HG03457 (cell line): ENCODE data around the gene TMPRSS12.
"Not testable (repeated sequence)": the region's sequence is repeated elsewhere in the genome, so short reads cannot be mapped to it uniquely, and the experiment has no call there.

Experiments used
- ATAC-seq: cut with Tn5 transposase; IDR thresholded peaks from one replicate; pipeline ENCODE4 v1.9.1; 2021; ENCODE audit warnings: moderate number of reproducible peaks; ENCODE audit not compliant: unreplicated experiment

Gene TMPRSS12

DNA sequence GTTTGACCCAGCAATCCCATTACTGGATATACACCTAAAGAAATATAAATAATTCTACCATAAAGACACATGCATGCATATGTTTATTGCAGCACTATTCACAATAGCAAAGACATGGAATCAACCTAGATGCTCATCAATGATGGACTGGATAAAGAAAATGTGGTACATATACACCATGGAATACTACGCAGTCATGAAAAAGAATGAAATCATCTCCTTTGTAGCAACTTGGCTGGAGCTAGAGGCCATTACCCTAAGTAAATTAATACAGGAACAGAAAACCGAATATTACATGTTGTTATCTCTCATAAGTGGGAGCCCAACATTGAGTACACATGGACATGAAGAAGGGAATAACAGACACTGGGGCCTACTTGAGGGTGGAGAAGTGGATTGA is 13.0 kb downstream of the TMPRSS12 start:
- ATAC-seq: not testable (repeated sequence)

GRCh38 chr12:50859621-50860310 is 17.0 kb downstream of the TMPRSS12 start:
- no peak for ATAC-seq

DNA sequence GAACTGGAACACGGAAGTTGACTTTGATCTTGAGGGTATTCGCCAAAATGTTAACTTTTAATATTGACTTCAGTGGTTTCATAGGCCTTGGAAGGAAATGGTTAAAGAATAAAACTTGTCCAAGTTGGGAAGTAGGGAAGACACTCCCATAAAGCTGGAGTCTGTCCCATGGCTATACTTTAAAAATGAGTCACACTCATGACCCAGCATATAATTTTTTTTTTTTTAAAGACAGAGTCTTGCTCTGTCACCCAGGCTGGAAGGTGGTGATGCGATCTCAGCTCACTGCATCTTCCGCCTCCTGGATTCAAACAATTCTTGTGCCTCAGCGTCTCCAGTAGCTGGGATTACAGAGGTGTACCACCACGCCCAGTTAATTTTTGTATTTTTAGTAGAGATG is 19.6 kb downstream of the TMPRSS12 start:
- no peak for ATAC-seq

DNA sequence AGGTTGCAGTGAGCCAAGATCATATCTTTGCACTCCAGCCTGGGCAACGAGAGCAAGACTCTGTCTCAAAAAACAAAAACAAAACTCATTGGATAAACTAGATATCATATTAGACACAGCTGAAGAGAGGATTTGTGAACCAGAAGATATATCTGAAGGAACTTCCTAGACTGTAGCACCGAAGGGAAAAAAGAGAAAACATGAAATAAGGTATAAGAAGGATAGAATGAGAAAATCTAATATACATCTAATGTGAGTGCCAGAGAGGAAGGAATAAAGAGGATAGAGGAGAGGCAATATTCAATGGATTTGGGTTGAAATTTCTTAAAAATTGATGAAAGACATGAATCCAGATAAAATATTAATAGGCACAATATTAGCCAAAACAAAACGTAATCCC is 22.5 kb downstream of the TMPRSS12 start:
- no peak for ATAC-seq

- ATAC-seq: not testable (repeated sequence)
These were observed 26.2 kb downstream of the TMPRSS12 start for GRCh38 chr12:50868881-50869280.

- no peak for ATAC-seq
These were observed 39.8 kb downstream of the TMPRSS12 start for GRCh38 chr12:50882563-50882962.

GRCh38 chr12:50887191-50887590 is 44.5 kb downstream of the TMPRSS12 start:
- ATAC-seq: no peak

DNA sequence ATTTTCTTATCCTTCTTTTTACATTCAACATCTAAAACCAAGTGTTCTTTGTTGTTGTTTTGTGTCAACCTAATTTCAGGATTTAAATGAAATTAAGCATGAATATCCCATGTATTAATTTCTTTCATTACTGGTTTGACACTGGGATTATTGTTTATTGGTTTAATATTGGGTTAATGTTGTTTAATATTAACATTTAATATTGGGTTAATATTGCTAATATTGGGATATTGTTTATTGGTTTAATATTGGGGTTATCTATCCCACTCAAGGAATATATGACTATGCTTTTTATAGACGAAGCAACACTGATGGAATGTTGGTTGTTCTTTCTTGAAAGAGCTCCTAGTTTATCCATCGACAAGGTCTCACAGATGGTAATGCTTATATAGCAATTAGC is 45.9 kb downstream of the TMPRSS12 start:
- no peak for ATAC-seq

- no peak for ATAC-seq
These were observed 51.5 kb downstream of the TMPRSS12 start for GRCh38 chr12:50894241-50894640.

DNA sequence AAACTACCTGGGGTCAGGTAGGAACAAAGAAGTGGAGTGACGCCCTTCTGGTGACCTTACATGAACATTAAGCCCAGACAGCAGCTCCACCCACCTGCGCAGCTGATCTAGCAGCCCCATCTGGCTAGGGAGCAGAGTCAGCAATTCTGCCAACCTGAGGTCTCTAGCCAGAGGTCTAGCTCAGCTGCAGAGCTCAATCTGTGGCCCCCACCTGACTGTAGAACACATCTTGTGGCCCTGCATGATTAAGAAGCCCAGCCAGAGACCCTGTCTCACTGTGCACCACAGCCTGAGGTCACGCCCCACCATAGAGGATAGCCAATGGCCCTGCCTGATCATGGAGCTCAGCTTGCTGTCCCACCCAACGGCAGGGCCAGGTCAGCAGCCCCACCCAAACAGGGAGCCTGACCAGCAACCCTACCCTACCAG is 59.0 kb downstream of the TMPRSS12 start:
- ATAC-seq: no peak

DNA sequence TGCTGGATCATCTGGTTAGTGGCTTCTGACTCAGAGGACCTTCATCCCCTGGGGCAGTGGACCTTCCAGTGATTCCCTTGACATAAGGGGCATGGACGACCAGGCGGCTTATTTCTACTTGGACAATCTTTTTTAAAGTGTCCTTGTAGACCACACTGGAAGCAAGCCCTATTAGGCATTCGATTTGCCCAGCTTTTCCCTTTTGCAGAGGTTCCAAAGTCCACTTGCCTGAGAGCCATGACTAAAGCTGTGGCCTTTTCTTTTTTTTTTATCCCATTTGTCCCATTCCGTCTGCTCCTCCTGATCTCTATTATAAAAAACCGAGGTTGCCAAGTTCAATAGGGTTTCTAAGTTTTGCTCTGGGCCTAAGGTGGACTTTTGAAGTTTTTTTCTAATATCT is 65.8 kb downstream of the TMPRSS12 start:
- ATAC-seq: not testable (repeated sequence)

- ATAC-seq: not testable (repeated sequence)
These were observed 69.6 kb downstream of the TMPRSS12 start for GRCh38 chr12:50912361-50912760.

- ATAC-seq: no peak
These were observed 70.5 kb downstream of the TMPRSS12 start for GRCh38 chr12:50913224-50913623.

DNA sequence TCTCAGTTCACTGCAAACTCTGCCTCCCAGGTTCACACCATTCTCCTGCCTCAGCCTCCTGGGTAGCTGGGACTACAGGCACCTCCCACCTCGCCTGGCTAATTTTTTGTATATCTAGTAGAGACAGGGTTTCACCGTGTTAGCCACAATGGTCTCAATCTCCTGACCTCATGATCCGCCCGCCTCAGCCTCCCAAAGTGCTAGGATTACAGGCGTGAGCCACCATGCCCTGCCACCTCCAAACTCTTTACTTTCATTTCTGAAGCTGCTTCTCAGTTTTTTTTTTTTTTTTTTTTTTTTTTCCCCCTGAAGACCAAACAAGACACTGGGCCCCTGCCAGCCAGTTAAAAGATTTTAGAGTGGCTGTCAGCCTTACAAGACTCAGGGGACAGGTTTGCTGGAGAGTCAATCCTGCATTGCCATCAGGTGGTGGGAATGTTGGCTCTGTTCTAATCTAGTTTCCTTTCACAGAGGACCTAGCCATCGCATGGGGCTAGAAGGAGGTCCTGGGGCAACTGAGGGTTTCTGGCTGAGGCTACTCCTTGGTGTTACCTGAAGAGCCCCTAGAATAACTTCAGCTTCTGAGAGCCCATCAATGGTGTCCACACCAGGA is 72.3 kb downstream of the TMPRSS12 start:
- no peak for ATAC-seq

- no peak for ATAC-seq
These were observed 73.6 kb downstream of the TMPRSS12 start for GRCh38 chr12:50916292-50916691.

GRCh38 chr12:50918584-50919316 is 76.0 kb downstream of the TMPRSS12 start:
- ATAC-seq: no peak

- no peak for ATAC-seq
These were observed 80.1 kb downstream of the TMPRSS12 start for GRCh38 chr12:50922820-50923219.

DNA sequence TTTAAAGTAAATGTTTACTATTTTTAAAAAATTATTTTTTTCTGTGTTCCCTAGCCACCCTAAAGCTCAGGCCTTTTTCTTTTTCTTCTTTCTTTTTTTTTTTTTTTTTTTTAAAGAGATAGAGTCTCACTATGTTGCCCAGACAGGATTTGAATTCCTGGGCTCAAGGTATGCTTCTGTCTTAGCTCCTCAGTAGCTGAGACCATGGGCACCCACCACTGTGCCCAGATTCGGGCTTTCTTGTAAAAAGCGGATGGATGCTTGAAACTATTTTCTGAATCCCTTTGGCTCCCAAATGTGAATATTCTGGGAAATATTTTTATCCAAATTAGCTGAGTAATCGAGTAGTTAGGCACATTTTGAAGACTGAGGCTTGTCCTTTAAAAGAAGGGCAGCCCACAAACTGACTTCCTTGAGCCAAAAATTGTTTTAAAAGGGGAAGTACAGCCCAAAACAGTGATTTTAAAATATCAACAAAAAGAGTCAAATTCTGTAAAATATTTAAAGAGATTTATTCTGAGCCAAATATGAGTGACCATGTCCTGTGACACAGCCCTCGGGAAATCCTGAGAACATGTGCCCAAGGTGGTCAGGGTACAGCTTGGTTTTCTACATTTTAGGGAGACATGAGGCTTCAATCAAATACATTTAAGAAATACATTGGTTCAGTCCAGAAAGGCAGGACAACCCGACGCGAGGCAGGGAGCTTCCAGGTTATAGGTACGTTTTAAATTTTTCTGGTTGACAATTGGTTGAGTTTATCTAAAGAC is 80.8 kb downstream of the TMPRSS12 start:
- no peak for ATAC-seq

DNA sequence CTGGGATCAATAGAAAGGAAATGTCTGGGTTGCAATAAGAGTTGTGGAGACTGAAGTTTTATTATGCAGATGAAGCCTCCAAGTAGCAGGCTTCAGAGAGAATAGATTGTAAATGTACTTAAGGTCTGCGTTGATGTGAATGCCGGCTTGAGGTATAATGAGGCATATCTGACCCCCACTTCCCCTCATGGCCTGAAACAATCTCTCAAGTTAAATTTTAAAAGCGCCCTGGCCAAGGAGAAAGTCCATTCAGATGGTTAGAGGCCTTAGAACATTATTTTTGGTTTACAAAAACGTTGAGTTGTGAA is 81.4 kb downstream of the TMPRSS12 start:
- ATAC-seq: no peak

DNA sequence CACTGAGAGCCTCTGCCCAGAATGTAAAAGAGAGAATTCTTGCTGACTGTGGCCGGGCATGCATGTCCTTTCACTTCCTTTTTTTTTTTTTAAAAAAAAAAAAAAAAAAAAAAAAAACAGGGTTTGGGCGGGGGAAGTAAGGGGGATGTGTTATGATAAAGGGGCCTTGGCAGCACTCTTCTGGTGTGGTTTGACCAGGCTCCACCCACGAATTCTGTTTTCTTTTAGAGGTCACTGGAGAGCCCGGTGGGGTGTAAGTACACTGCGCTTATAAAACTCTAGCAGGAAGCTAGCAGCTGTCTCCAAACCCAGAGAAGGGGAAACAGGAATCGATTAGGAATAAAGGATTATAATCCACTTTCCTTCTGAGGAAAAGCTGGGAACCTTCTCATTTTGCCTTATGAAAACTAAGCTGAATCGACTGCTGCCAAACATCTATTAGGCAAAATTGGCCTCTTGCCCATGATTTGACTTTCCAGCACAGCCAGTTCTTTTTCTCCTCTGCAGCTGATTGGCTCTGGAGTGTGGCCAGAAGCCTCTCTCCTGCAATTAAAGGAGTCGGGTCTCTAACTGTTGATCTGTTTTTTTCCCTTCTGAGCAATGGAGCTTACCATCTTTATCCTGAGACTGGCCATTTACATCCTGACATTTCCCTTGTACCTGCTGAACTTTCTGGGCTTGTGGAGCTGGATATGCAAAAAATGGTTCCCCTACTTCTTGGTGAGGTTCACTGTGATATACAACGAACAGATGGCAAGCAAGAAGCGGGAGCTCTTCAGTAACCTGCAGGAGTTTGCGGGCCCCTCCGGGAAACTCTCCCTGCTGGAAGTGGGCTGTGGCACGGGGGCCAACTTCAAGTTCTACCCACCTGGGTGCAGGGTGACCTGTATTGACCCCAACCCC is 82.0 kb downstream of the TMPRSS12 start:
- peak; percentile 56 for ATAC-seq

DNA sequence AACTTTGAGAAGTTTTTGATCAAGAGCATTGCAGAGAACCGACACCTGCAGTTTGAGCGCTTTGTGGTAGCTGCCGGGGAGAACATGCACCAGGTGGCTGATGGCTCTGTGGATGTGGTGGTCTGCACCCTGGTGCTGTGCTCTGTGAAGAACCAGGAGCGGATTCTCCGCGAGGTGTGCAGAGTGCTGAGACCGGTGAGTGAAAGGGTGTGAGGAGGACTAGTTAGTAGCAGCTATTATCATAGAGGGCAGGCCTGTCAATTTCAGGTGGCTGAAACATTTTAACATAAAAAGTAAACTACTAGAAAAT is 82.6 kb downstream of the TMPRSS12 start:
- no peak for ATAC-seq
